Dermis blood vessel endothelial cell (primary cell): ENCODE data around the gene PWP2. TPM values are rescaled to one million over a fixed set of nuclear protein-coding genes. Genes with fewer than 3 reads are reported as not detected.
"Not testable (repeated sequence)": the region's sequence is repeated elsewhere in the genome, so short reads cannot be mapped to it uniquely, and the experiment has no call there.

Experiments
- DNase-seq: peaks from one replicate; pipeline ENCODE4 v3.0.0; 2010
- total RNA-seq: library from RNA; depleted of rRNA; stranded (reverse); fragments of >200 nt; gene quantifications from 2 replicates; pipeline ENCODE4 v1.2.3, GENCODE V29; 2014

The PWP2 gene
- total RNA-seq, 1 donor from 2014 or later: 39.1 TPM

- DNase-seq: not testable (repeated sequence)
These were observed 60.3 kb downstream of the PWP2 start for GRCh38 chr21:44167527-44167926.

GRCh38 chr21:44170326-44170725 lies 63.1 kb downstream of the PWP2 start:
- DNase-seq: not testable (repeated sequence)

GRCh38 chr21:44170863-44171262 lies 63.7 kb downstream of the PWP2 start:
- DNase-seq: not testable (repeated sequence)

GRCh38 chr21:44171962-44172572 lies 64.9 kb downstream of the PWP2 start:
- not testable (repeated sequence) for DNase-seq

GRCh38 chr21:44172741-44173140 lies 65.5 kb downstream of the PWP2 start:
- not testable (repeated sequence) for DNase-seq

GRCh38 chr21:44175189-44175588 lies 68.0 kb downstream of the PWP2 start:
- DNase-seq: not testable (repeated sequence)

GRCh38 chr21:44176127-44176526 lies 68.9 kb downstream of the PWP2 start:
- DNase-seq: not testable (repeated sequence)

Other genes starting within 250 kb of the PWP2 start
- gene AGPAT3, start 242.2 kb upstream of the PWP2 start, total RNA-seq: 56.8 and 153 TPM in 2 replicates
- gene TRAPPC10, start 95.1 kb upstream of the PWP2 start, total RNA-seq: 25.5 and 27.0 TPM in 2 replicates
- gene GATD3, start 26.3 kb downstream of the PWP2 start, total RNA-seq: 6.0 and 58.4 TPM in 2 replicates
- gene ICOSLG, start 133.5 kb downstream of the PWP2 start, total RNA-seq: 2.0 and 2.4 TPM in 2 replicates
- not detected in 2 replicates for gene DNMT3L, start 154.5 kb downstream of the PWP2 start, total RNA-seq
- not detected in 2 replicates for gene AIRE, start 178.5 kb downstream of the PWP2 start, total RNA-seq
- gene PFKL, start 192.7 kb downstream of the PWP2 start, total RNA-seq: 316 and 398 TPM in 2 replicates
- gene CFAP410, start 232.0 kb downstream of the PWP2 start, total RNA-seq: 4.5 and 6.0 TPM in 2 replicates
- 1.8 and 3.2 TPM in 2 replicates for gene TRPM2, start 246.2 kb downstream of the PWP2 start, total RNA-seq